Measurements from ENCODE around the gene NDUFAF2.
"Not testable (repeated sequence)": the region's sequence is repeated elsewhere in the genome, so short reads cannot be mapped to it uniquely, and the experiment has no call there.

Gene NDUFAF2

GRCh38 chr5:60944904-60945812 is at the start of gene NDUFAF2, which contains the start of gene ERCC8:
TSS of gene NDUFAF2 (plus strand) at chr5:60945205. CDS start at chr5:60945256, 51 bp downstream.
TSS of gene ERCC8 (minus strand) at chr5:60945070. CDS start at chr5:60945008, 62 bp downstream.
- peak; percentile 59 for DNase-seq (ENCODE audit: low read depth)

GRCh38 chr5:60896991-60897390 is 48.0 kb upstream of the NDUFAF2 start:
- DNase-seq (ENCODE audit: low read depth): no peak

- no peak for DNase-seq (ENCODE audit: low read depth)
Observed at GRCh38 chr5:60903356-60903755, 41.6 kb upstream of the NDUFAF2 start.

GRCh38 chr5:60916646-60917045 is 28.4 kb upstream of the NDUFAF2 start:
- no peak for DNase-seq (ENCODE audit: low read depth)

GRCh38 chr5:60918466-60918865 is 26.5 kb upstream of the NDUFAF2 start:
- no peak for DNase-seq (ENCODE audit: low read depth)

GRCh38 chr5:60927450-60927849 is 17.6 kb upstream of the NDUFAF2 start:
- DNase-seq (ENCODE audit: low read depth): no peak

- no peak for DNase-seq (ENCODE audit: low read depth)
Observed at GRCh38 chr5:60929024-60929423, 16.0 kb upstream of the NDUFAF2 start.

GRCh38 chr5:60943624-60944023 is 1.4 kb upstream of the NDUFAF2 start:
- DNase-seq (ENCODE audit: low read depth): no peak

GRCh38 chr5:60945813-60946187 is 795 bp downstream of the NDUFAF2 start:
- no peak for DNase-seq (ENCODE audit: low read depth)

GRCh38 chr5:60948738-60949137 is 3.7 kb downstream of the NDUFAF2 start:
- DNase-seq (ENCODE audit: low read depth): no peak

- DNase-seq (ENCODE audit: low read depth): no peak
Observed at GRCh38 chr5:60955239-60955638, 10.2 kb downstream of the NDUFAF2 start.

GRCh38 chr5:60958088-60958487 is 13.1 kb downstream of the NDUFAF2 start:
- no peak for DNase-seq (ENCODE audit: low read depth)

GRCh38 chr5:60958712-60959111 is 13.7 kb downstream of the NDUFAF2 start:
- no peak for DNase-seq (ENCODE audit: low read depth)

GRCh38 chr5:60959156-60959555 is 14.2 kb downstream of the NDUFAF2 start:
- no peak for DNase-seq (ENCODE audit: low read depth)

GRCh38 chr5:60960591-60960990 is 15.6 kb downstream of the NDUFAF2 start:
- DNase-seq (ENCODE audit: low read depth): no peak

- no peak for DNase-seq (ENCODE audit: low read depth)
Observed at GRCh38 chr5:60961685-60962084, 16.7 kb downstream of the NDUFAF2 start.

- DNase-seq (ENCODE audit: low read depth): no peak
Observed at GRCh38 chr5:60972231-60972630, 27.2 kb downstream of the NDUFAF2 start.

- no peak for DNase-seq (ENCODE audit: low read depth)
Observed at GRCh38 chr5:60977956-60978737, 33.1 kb downstream of the NDUFAF2 start.

- DNase-seq (ENCODE audit: low read depth): no peak
Observed at GRCh38 chr5:60978968-60979367, 34.0 kb downstream of the NDUFAF2 start.

- DNase-seq (ENCODE audit: low read depth): no peak
Observed at GRCh38 chr5:60980511-60980910, 35.5 kb downstream of the NDUFAF2 start.

GRCh38 chr5:60982127-60982526 is 37.1 kb downstream of the NDUFAF2 start:
- DNase-seq (ENCODE audit: low read depth): not testable (repeated sequence)

GRCh38 chr5:60989790-60990189 is 44.8 kb downstream of the NDUFAF2 start:
- DNase-seq (ENCODE audit: low read depth): no peak

GRCh38 chr5:60992871-60993270 is 47.9 kb downstream of the NDUFAF2 start:
- DNase-seq (ENCODE audit: low read depth): no peak
